HepG2 (cell line): ENCODE measurements around the gene TESK1.

Experiments used
- ATF5 ChIP-seq: sonication (generic); formaldehyde crosslinking; IDR thresholded peaks from 2 replicates; pipeline ENCODE4 v1.4.0; 2020; ENCODE audit warnings: mild to moderate bottlenecking, low read depth, missing genetic modification reagents
- CCDC6 ChIP-seq: sonication (generic); formaldehyde crosslinking; IDR thresholded peaks from 2 replicates; pipeline ENCODE4 v1.8.1; 2022; ENCODE audit warnings: mild to moderate bottlenecking, missing genetic modification reagents, moderate library complexity
- CEBPZ ChIP-seq: IDR thresholded peaks from 2 replicates; pipeline ENCODE4 v1.6.1; 2012; ENCODE audit warnings: low read length, improper control_type of control experiment
- CHD4 ChIP-seq: fragments of 200-600 bp; sonication (generic); IDR thresholded peaks from 2 replicates; pipeline ENCODE4 v1.7.0; 2017; ENCODE audit warnings: mild to moderate bottlenecking, low read length, borderline replicate concordance
- CTCF ChIP-seq: sonication (generic); formaldehyde crosslinking; IDR thresholded peaks from 2 replicates; pipeline ENCODE4 v1.5.0; 2020; ENCODE audit warnings: mild to moderate bottlenecking, missing genetic modification reagents, moderate library complexity
- DPF2 ChIP-seq: sonication (generic); formaldehyde crosslinking; IDR thresholded peaks from 2 replicates; pipeline ENCODE4 v1.4.0; 2020; ENCODE audit warnings: mild to moderate bottlenecking, low read depth, missing genetic modification reagents, borderline replicate concordance
- EHMT2 ChIP-seq: fragments of 200-600 bp; sonication (generic); IDR thresholded peaks from 2 replicates; pipeline ENCODE4 v1.7.0; 2017; ENCODE audit warnings: antibody characterized with exemption, low read depth, low read length, borderline replicate concordance
- KDM4B ChIP-seq: sonication (generic); formaldehyde crosslinking; IDR thresholded peaks from 2 replicates; pipeline ENCODE4 v1.4.0; 2020; ENCODE audit warnings: missing genetic modification reagents
- MAFK ChIP-seq, 2 experiments: IDR thresholded peaks in 1 of 2; conservative IDR thresholded peaks in 1 of 2; 2 replicates each; pipeline ENCODE4 v1.6.1; 2011; ENCODE audit warnings: improper control_type of control experiment in 2 of 2, low read length in 2 of 2
- MIER3 ChIP-seq: IDR thresholded peaks from 2 replicates; pipeline ENCODE4 v1.6.1; 2016; ENCODE audit warnings: missing compliant biosample characterization, borderline replicate concordance
- MLX ChIP-seq: IDR thresholded peaks from 2 replicates; pipeline ENCODE4 v1.6.1; 2016
- NFE2 ChIP-seq: sonication (generic); formaldehyde crosslinking; IDR thresholded peaks from 2 replicates; pipeline ENCODE4 v1.4.0; 2020; ENCODE audit warnings: missing genetic modification reagents
- SRF ChIP-seq: IDR thresholded peaks from 2 replicates; pipeline ENCODE4 v1.6.1; 2011; ENCODE audit warnings: mild to moderate bottlenecking, low read depth, low read length, moderate library complexity
- TAF1 ChIP-seq: sonication (generic); formaldehyde crosslinking; IDR thresholded peaks from 2 replicates; pipeline ENCODE4 v1.4.0; 2020; ENCODE audit warnings: missing genetic modification reagents

GRCh38 chr9:35598866-35599590 is 6.0 kb upstream of the TESK1 start:
- no peak for TF ChIP-seq DPF2 (CRISPR knock-in tag)
- no peak for TF ChIP-seq MIER3 (CRISPR knock-in tag)
- TF ChIP-seq EHMT2: no peak
- no peak for TF ChIP-seq KDM4B (CRISPR knock-in tag)
- TF ChIP-seq ATF5 (CRISPR knock-in tag): no peak
- no peak for TF ChIP-seq MLX (CRISPR knock-in tag)
- peak; percentile 19; the same call in 1 of the 2 replicates for TF ChIP-seq CTCF (CRISPR knock-in tag)
- TF ChIP-seq MAFK (conservative IDR thresholded peaks at IDR 0.05 in 1 of 2, IDR thresholded peaks at IDR 0.05 in 1 of 2; ENCODE audit: low read length in 2 of 2): no peak
- no peak for TF ChIP-seq SRF
- TF ChIP-seq NFE2 (CRISPR knock-in tag): no peak
- no peak for TF ChIP-seq CCDC6
- TF ChIP-seq CHD4: no peak
- no peak for TF ChIP-seq TAF1 (CRISPR knock-in tag)
- no peak for TF ChIP-seq CEBPZ
